K562 (cell line): ENCODE measurements around the gene ZNF718. TPM values are rescaled to one million over a fixed set of nuclear protein-coding genes. Genes with fewer than 3 reads are reported as not detected.

Source experiments
- ATAC-seq: fragments of 200-7000 bp; cut with Tn5 transposase; 3 replicates; pipeline ENCODE4 v1.9.1; 2020; ENCODE audit warnings: moderate library complexity
- BruUV-seq: library from RNA; stranded (reverse); fragments of 400-500 nt; replicated peaks from 2 replicates; lab custom pipeline; 2021; lab: Mats Ljungman, UMichigan
- CTCF ChIA-PET: fragments of 300-600 bp; formaldehyde crosslinking; extraction: SDS; loops from one replicate; lab custom pipeline; 2021; ENCODE audit warnings: low intra/inter-chr PET ratio; lab: Yijun Ruan, JAX
- POLR2A ChIA-PET: fragments of 300-600, 350-650 bp; sonication (Branson Sonifier 250); formaldehyde crosslinking; extraction: SDS; loops from one replicate; lab custom pipeline; 2021; ENCODE audit warnings: antibody characterized with exemption, inconsistent platforms; lab: Yijun Ruan, JAX
- DNase-seq, 4 experiments: peaks; one replicate each; pipeline versions ENCODE4 v3.0.0 to v3.0.0-alpha.2; 2011 to 2018; ENCODE audit warnings: low spot score in 3 of 4, mixed read lengths in 3 of 4; ENCODE audit errors: extremely low read depth in 1 of 4
- FAIRE-seq: peaks from 2 replicates; lab custom pipeline; 2011; peaks lifted over from hg19 to GRCh38; lab: Jason Lieb, UNC
- H2AFZ ChIP-seq: 2 replicates; pipeline ENCODE4 v1.6.0; 2011; ENCODE audit warnings: low read depth, low read length, control low read depth, inconsistent platforms
- H3K27ac ChIP-seq: fragments of 200-600 bp; 3 replicates; pipeline ENCODE4 v1.8.0; 2011; ENCODE audit warnings: low read depth, mild to moderate bottlenecking, control low read depth, inconsistent platforms, low read length, moderate library complexity, mixed read lengths; ENCODE audit errors: extremely low read depth
- H3K27me3 ChIP-seq, 2 experiments: fragments of 300-600 bp in 1 of 2; 2 replicates in 1 of 2; 3 replicates in 1 of 2; pipeline versions ENCODE4 v1.6.0 to v1.8.0; 2011; ENCODE audit warnings: inconsistent platforms in 2 of 2, low read length in 2 of 2, mild to moderate bottlenecking in 1 of 2, mixed read lengths in 1 of 2, moderate library complexity in 1 of 2; ENCODE audit not compliant: control insufficient read depth in 2 of 2, insufficient read depth in 2 of 2
- H3K36me3 ChIP-seq: fragments of 300-600 bp; 3 replicates; pipeline ENCODE4 v1.8.0; 2011; ENCODE audit warnings: mild to moderate bottlenecking, low read length, inconsistent platforms; ENCODE audit not compliant: control insufficient read depth, insufficient read depth
- H3K4me1 ChIP-seq, 2 experiments: fragments of 200-600 bp in 1 of 2; replicated peaks in 1 of 2; 2 replicates in 1 of 2; 3 replicates in 1 of 2; pipeline versions ENCODE4 v1.5.1 to v1.8.0; 2011; ENCODE audit warnings: inconsistent platforms in 2 of 2, low read length in 2 of 2, mild to moderate bottlenecking in 1 of 2, mixed read lengths in 1 of 2, moderate library complexity in 1 of 2; ENCODE audit not compliant: control insufficient read depth in 2 of 2, insufficient read depth in 2 of 2
- H3K4me2 ChIP-seq: 2 replicates; pipeline ENCODE4 v1.6.1; 2011; ENCODE audit warnings: low read length, control low read depth, inconsistent platforms, mixed read lengths; ENCODE audit not compliant: insufficient read depth
- H3K4me3 ChIP-seq: fragments of 200-600 bp; sonication (generic), shearing (Covaris generic); 2 replicates; pipeline ENCODE4 v1.5.1; 2016; ENCODE audit warnings: control low read depth, inconsistent platforms
- H3K79me2 ChIP-seq: fragments of 200-600 bp; 3 replicates; pipeline ENCODE4 v1.8.0; 2011; ENCODE audit warnings: low read length, inconsistent platforms; ENCODE audit not compliant: control insufficient read depth, insufficient read depth
- H3K9ac ChIP-seq, 2 experiments: 2 replicates each; pipeline versions ENCODE4 v1.6.0 to v1.6.1; 2011; ENCODE audit warnings: low read depth in 2 of 2, low read length in 2 of 2, control low read depth in 1 of 2, inconsistent platforms in 1 of 2, mild to moderate bottlenecking in 1 of 2, mixed read lengths in 1 of 2; ENCODE audit not compliant: insufficient read depth in 1 of 2
- H3K9me1 ChIP-seq: one replicate; pipeline ENCODE4 v1.6.0; 2011; ENCODE audit warnings: inconsistent platforms, mild to moderate bottlenecking, low read length, moderate library complexity; ENCODE audit not compliant: control insufficient read depth, insufficient read depth
- H3K9me3 ChIP-seq: replicated peaks from 2 replicates; pipeline ENCODE4 v1.5.1; 2011; ENCODE audit warnings: low read depth, low read length, inconsistent platforms; ENCODE audit not compliant: control insufficient read depth, insufficient read depth
- H4K20me1 ChIP-seq: replicated peaks from 2 replicates; pipeline ENCODE4 v1.6.1; 2011; ENCODE audit warnings: low read length, inconsistent platforms, mixed read lengths; ENCODE audit not compliant: control insufficient read depth, insufficient read depth
- DPF2 ChIP-seq: fragments of 450-650 bp; IDR thresholded peaks from 2 replicates; pipeline ENCODE4 v1.6.1; 2016
- MAFG ChIP-seq: fragments of 450-650 bp; conservative IDR thresholded peaks from 2 replicates; pipeline ENCODE4 v1.6.1; 2016; ENCODE audit warnings: missing genetic modification characterization, missing compliant biosample characterization
- MEF2A ChIP-seq: IDR thresholded peaks from 2 replicates; pipeline ENCODE4 v1.6.1; 2011; ENCODE audit warnings: low read depth, mild to moderate bottlenecking, low read length, moderate library complexity; ENCODE audit not compliant: control insufficient read depth
- NFXL1 ChIP-seq: fragments of 450-650 bp; formaldehyde crosslinking; IDR thresholded peaks from 2 replicates; pipeline ENCODE4 v1.4.0; 2021; ENCODE audit warnings: mild to moderate bottlenecking
- NR2C1 ChIP-seq, 2 experiments: fragments of 450-650 bp; IDR thresholded peaks; 2 replicates each; pipeline ENCODE4 v1.6.1; 2017; ENCODE audit warnings: mild to moderate bottlenecking in 2 of 2, antibody characterized with exemption in 1 of 2, inconsistent platforms in 1 of 2, missing compliant biosample characterization in 1 of 2, missing genetic modification characterization in 1 of 2
- RERE ChIP-seq: sonication (generic); formaldehyde crosslinking; IDR thresholded peaks from 2 replicates; pipeline ENCODE4 v1.8.0; 2023; ENCODE audit warnings: missing genetic modification reagents, mild to moderate bottlenecking, borderline replicate concordance
- SRSF7 ChIP-seq: fragments of 200-400 bp; formaldehyde crosslinking; optimal IDR thresholded peaks from 2 replicates; pipeline ENCODE3; 2017; ENCODE audit warnings: mild to moderate bottlenecking, low read depth, low read length
- ZBTB26 ChIP-seq: fragments of 450-650 bp; formaldehyde crosslinking; IDR thresholded peaks from 2 replicates; pipeline ENCODE4 v1.4.0; 2022; ENCODE audit warnings: missing genetic modification characterization
- ZBTB43 ChIP-seq: sonication (generic); formaldehyde crosslinking; IDR thresholded peaks from 2 replicates; pipeline ENCODE4 v1.8.0; 2023; ENCODE audit warnings: mild to moderate bottlenecking, missing genetic modification reagents
- ZNF12 ChIP-seq: sonication (generic); formaldehyde crosslinking; IDR thresholded peaks from 2 replicates; pipeline ENCODE4 v1.4.0; 2020; ENCODE audit warnings: mild to moderate bottlenecking, missing genetic modification reagents
- ZNF175 ChIP-seq: fragments of 200-800 bp; sonication (Bioruptor generic); IDR thresholded peaks from 2 replicates; pipeline ENCODE4 v1.6.1; 2016; ENCODE audit warnings: low read depth, mild to moderate bottlenecking, missing genetic modification characterization, missing compliant biosample characterization
- WGBS: fragments of 100-300 bp; shearing (Covaris generic); methylation state at CpG from one replicate; pipeline ENCODE4 v1.1.6; 2016; ENCODE audit warnings: low coverage, mixed read lengths; ENCODE audit not compliant: insufficient coverage; ENCODE audit errors: missing lambda C conversion rate; 5-methylcytosine and 5-hydroxymethylcytosine counted together
- in situ Hi-C: fragments of 300-500 bp; cut with MboI; formaldehyde crosslinking; loops from 4 replicates; pipeline ENCODE4 v1.15.0; 2018; ENCODE audit warnings: inconsistent platforms, mixed read lengths
- intact Hi-C: fragments of 100-400 bp; cut with micrococcal nuclease; formaldehyde crosslinking; loops from 2 replicates; pipeline ENCODE4 v1.14.2; 2022
- polyA plus RNA-seq, 8 experiments: library from polyadenylated mRNA; depleted of rRNA in 4 of 8; stranded (reverse) in 5 of 8; unstranded in 3 of 8; fragments of >200 nt; fragmentation: Nextera tagmentation in 2 of 8; fragmentation: Illumina TruSeq in 1 of 8; extraction: Ambion mirVana in 2 of 8; extraction: Trizol in 1 of 8; gene quantifications; 2 replicates each; pipeline versions ENCODE4 v1.2.1 to v1.2.3, GENCODE V29; 2011 to 2014; ENCODE audit warnings: inconsistent platforms in 1 of 8, missing spikeins in 1 of 8
- total RNA-seq, 7 experiments: library from RNA; depleted of rRNA in 6 of 7; stranded (reverse); fragments of >200 nt in 6 of 7; fragmentation: Illumina TruSeq in 2 of 7; extraction: Trizol in 2 of 7; gene quantifications; 2 replicates each; pipeline versions ENCODE4 v1.2.1 to v1.2.3, GENCODE V29; 2011 to 2021; ENCODE audit warnings: low replicate concordance in 1 of 7

Gene ZNF718
- total and polyA plus RNA-seq, 9 of the 15 experiments (the other 6 are each of a cell fraction or from before 2014, with no cell fraction given) = 1.00 to 5.3 (median 2.7) TPM

GRCh38 chr4:173666-174314 lies 49.5 kb downstream of the ZNF718 start:
- BruUV-seq = no TSS peak
- in situ Hi-C loops (no loop called here), intact Hi-C loops (no loop called here)

More at GRCh38 chr4:173666-174314, 49.5 kb downstream of the ZNF718 start:
- H4K20me1 ChIP-seq = no peaks in the 10 kb centered on the region
- H3K27me3 ChIP-seq = no peaks in the 10 kb centered on the region
- no peaks in the 10 kb centered on the region for H3K36me3 ChIP-seq
- no peak overlapping the region for H3K4me2 ChIP-seq
- no peak overlapping the region for H3K4me3 ChIP-seq
- no peaks in the 10 kb centered on the region; the same call in 1 of the 2 replicates for H3K9me3 ChIP-seq
- no peak for ATAC-seq
- H3K4me1 ChIP-seq = no peaks in the 10 kb centered on the region
- H2AFZ ChIP-seq = no peak overlapping the region
- ChIA-PET POLR2A (no interaction called here), CTCF (no interaction called here)
- no peak overlapping the region for H3K9ac ChIP-seq
- no peaks in the 10 kb centered on the region for H3K79me2 ChIP-seq
- DNase-seq = no peak
- H3K27ac ChIP-seq = no peak overlapping the region
- no peak for TF ChIP-seq MAFG
- TF ChIP-seq NFXL1 (CRISPR knock-in tag) = no peak
- no peak for TF ChIP-seq ZNF175 (CRISPR knock-in tag)
- no peak for TF ChIP-seq SRSF7
- no peak for TF ChIP-seq DPF2
- no peak for TF ChIP-seq ZBTB26 (CRISPR knock-in tag)
- no peak for TF ChIP-seq ZNF12 (CRISPR knock-in tag)
- TF ChIP-seq RERE = no peak
- TF ChIP-seq MEF2A = no peak
- no peak for TF ChIP-seq ZBTB43
- no peak for TF ChIP-seq NR2C1 (IDR thresholded peaks at IDR 0.05)
- no peak for TF ChIP-seq NR2C1 (tag; IDR thresholded peaks at IDR 0.05)
- WGBS = 0% methylated on average over 7 of the region's 7 CpGs
- no peaks in the 10 kb centered on the region for H3K9me1 ChIP-seq
- FAIRE-seq = no peak
